Karpas-422 (cell line): ENCODE data around the gene ZBTB7C. TPM values are rescaled to one million over a fixed set of nuclear protein-coding genes. Genes with fewer than 3 reads are reported as not detected.
A peak's percentile ranks its signal among the peaks of the same experiment; 100 is the strongest.

Source experiments
- DNase-seq: peaks from one replicate; pipeline ENCODE4 v3.0.0-alpha.2; 2015
- H2AFZ ChIP-seq: fragments of 200-600 bp; sonication (generic); 2 replicates; pipeline ENCODE4 v1.6.1; 2014; ENCODE audit warnings: antibody characterized with exemption, low read length, mixed read lengths
- H3K27ac ChIP-seq: fragments of 200-600 bp; sonication (generic); 2 replicates; pipeline ENCODE4 v1.5.1; 2014; ENCODE audit warnings: mild to moderate bottlenecking, low read length, moderate library complexity
- H3K27me3 ChIP-seq: fragments of 200-600 bp; sonication (generic); 2 replicates; pipeline ENCODE4 v1.6.1; 2014; ENCODE audit warnings: low read length, mixed read lengths
- H3K36me3 ChIP-seq: fragments of 200-600 bp; sonication (generic); 2 replicates; pipeline ENCODE4 v1.6.1; 2014; ENCODE audit warnings: low read length, mixed read lengths; ENCODE audit not compliant: insufficient read depth
- H3K4me1 ChIP-seq: fragments of 200-600 bp; sonication (generic); 2 replicates; pipeline ENCODE4 v1.6.1; 2014; ENCODE audit warnings: mild to moderate bottlenecking, low read length, mixed read lengths
- H3K4me2 ChIP-seq: fragments of 200-600 bp; sonication (generic); 2 replicates; pipeline ENCODE4 v1.6.1; 2014; ENCODE audit warnings: low read length, low read depth, mild to moderate bottlenecking; ENCODE audit not compliant: poor library complexity, severe bottlenecking
- H3K4me3 ChIP-seq: fragments of 200-600 bp; sonication (generic); 2 replicates; pipeline ENCODE4 v1.5.1; 2014; ENCODE audit warnings: mild to moderate bottlenecking, antibody characterized with exemption, low read length, mixed read lengths
- H3K79me2 ChIP-seq: fragments of 200-600 bp; sonication (generic); 2 replicates; pipeline ENCODE4 v1.6.1; 2014; ENCODE audit warnings: mild to moderate bottlenecking, low read length, mixed read lengths
- H3K9ac ChIP-seq: fragments of 200-600 bp; sonication (generic); 2 replicates; pipeline ENCODE4 v1.6.0; 2014; ENCODE audit warnings: low read length
- H3K9me2 ChIP-seq: fragments of 200-600 bp; sonication (generic), shearing (Covaris generic); replicated peaks from 2 replicates; pipeline ENCODE4 v1.6.0; 2014; ENCODE audit warnings: mild to moderate bottlenecking, low read length, moderate library complexity; ENCODE audit not compliant: insufficient read depth
- H3K9me3 ChIP-seq: fragments of 300-700, 200-600 bp; sonication (generic); 2 replicates; pipeline ENCODE4 v1.6.1; 2014; ENCODE audit warnings: low read length, mixed read lengths
- H4K20me1 ChIP-seq: fragments of 200-600 bp; sonication (generic); 2 replicates; pipeline ENCODE4 v1.6.1; 2014; ENCODE audit warnings: mild to moderate bottlenecking, antibody characterized with exemption, low read length, low read depth; ENCODE audit not compliant: insufficient read depth
- small RNA-seq: library from RNA; depleted of rRNA; stranded (forward); fragments of <200 nt; gene quantifications from one replicate; pipeline ENCODE3, GENCODE V24; 2014
- total RNA-seq: library from RNA; depleted of rRNA; stranded (reverse); fragments of >200 nt; shearing (Covaris generic); gene quantifications from 2 replicates; pipeline ENCODE4 v1.2.3, GENCODE V29; 2014; ENCODE audit warnings: low replicate concordance; rRNA removed

ZBTB7C gene
- total RNA-seq, 1 experiment from 2014 or later, result not detected

GRCh38 chr18:47979611-47980200 is 429.5 kb downstream of the ZBTB7C start:
- peaks cover 8% of the 10 kb centered on the region; the same call in 1 of the 2 replicates for H3K9me3 ChIP-seq
- peaks cover 93% of the 10 kb centered on the region for H3K4me1 ChIP-seq
- H3K4me2 ChIP-seq, result peak overlapping the region; percentile 75
- H4K20me1 ChIP-seq, result no peaks in the 10 kb centered on the region
- peak overlapping the region; percentile 91 for H3K27ac ChIP-seq
- H3K36me3 ChIP-seq, result peaks cover 13% of the 10 kb centered on the region
- H3K27me3 ChIP-seq, result no peaks in the 10 kb centered on the region
- H2AFZ ChIP-seq, result no peak overlapping the region
- peaks cover 18% of the 10 kb centered on the region; the same call in 1 of the 2 replicates for H3K79me2 ChIP-seq
- peak; percentile 49 for DNase-seq
- H3K9me2 ChIP-seq, result no peaks in the 10 kb centered on the region
- H3K9ac ChIP-seq, result peak overlapping the region; percentile 78
- H3K4me3 ChIP-seq, result peak overlapping the region; percentile 66; the same call in 1 of the 2 replicates

GRCh38 chr18:47978603-47979002 is 430.6 kb downstream of the ZBTB7C start:
- Histone ChIP-seq H3K79me2 (peaks cover 18% of the 10 kb centered on the region; the same call in 1 of the 2 replicates), H2AFZ (no peak overlapping the region), H3K9ac (no peak overlapping the region), H3K4me1 (peaks cover 93% of the 10 kb centered on the region), H3K9me2 (no peaks in the 10 kb centered on the region), H3K27ac (peak overlapping the region; percentile 91), H3K4me2 (peak overlapping the region; percentile 75), H3K4me3 (no peak overlapping the region), H3K9me3 (peaks cover 8% of the 10 kb centered on the region; the same call in 1 of the 2 replicates), H3K36me3 (peaks cover 22% of the 10 kb centered on the region), H4K20me1 (no peaks in the 10 kb centered on the region), H3K27me3 (no peaks in the 10 kb centered on the region)
- DNase-seq, result no peak

DNA sequence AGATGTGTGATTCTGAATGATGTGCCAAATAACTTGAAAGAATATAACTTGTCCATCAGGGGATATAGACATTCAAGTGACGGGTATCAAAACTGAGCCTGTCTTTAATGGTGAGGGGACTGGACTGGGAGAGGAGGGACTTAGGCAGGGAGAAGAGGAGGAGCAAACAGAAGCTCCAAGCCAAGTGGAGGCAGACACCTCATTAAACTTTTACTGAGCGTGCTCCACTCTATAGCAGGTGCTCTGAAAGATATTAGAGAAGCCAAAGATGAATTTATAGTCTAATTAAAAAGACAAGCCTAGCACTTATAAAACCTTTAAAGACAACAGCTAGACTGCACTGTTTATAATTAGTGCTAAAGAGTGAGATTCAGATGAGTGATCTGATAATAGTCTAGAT is 431.0 kb downstream of the ZBTB7C start:
- peaks cover 93% of the 10 kb centered on the region for H3K4me1 ChIP-seq
- H3K79me2 ChIP-seq, result peaks cover 15% of the 10 kb centered on the region; the same call in 1 of the 2 replicates
- peaks cover 25% of the 10 kb centered on the region for H3K36me3 ChIP-seq
- peaks cover 8% of the 10 kb centered on the region; the same call in 1 of the 2 replicates for H3K9me3 ChIP-seq
- H2AFZ ChIP-seq, result no peak overlapping the region
- no peak overlapping the region for H3K4me3 ChIP-seq
- no peaks in the 10 kb centered on the region for H3K27me3 ChIP-seq
- H3K27ac ChIP-seq, result peak overlapping the region; percentile 91
- H3K9me2 ChIP-seq, result no peaks in the 10 kb centered on the region
- H3K9ac ChIP-seq, result no peak overlapping the region
- H4K20me1 ChIP-seq, result no peaks in the 10 kb centered on the region
- no peak overlapping the region for H3K4me2 ChIP-seq
- DNase-seq, result peak; percentile 41

Small RNA genes lying within 50 kb of the gene (small RNA-seq; reads per million reads assigned to genes)
- gene RNU6-708P, result not detected

Other genes starting within 250 kb of the ZBTB7C start
- 0.47 and 0.60 TPM in 2 replicates for gene CTIF, start 129.6 kb upstream of the ZBTB7C start, total RNA-seq